Keratinocyte (primary cell): ENCODE data around the gene RNF225.

Experiments
- EZH2 ChIP-seq: IDR thresholded peaks from one replicate; pipeline ENCODE4 v1.6.1; 2012; ENCODE audit warnings: inconsistent platforms, mild to moderate bottlenecking, low read length, moderate library complexity
- TF ChIP-seq, protein P1 (sequence below), 3 experiments: IDR thresholded peaks in 1 of 3; conservative IDR thresholded peaks in 1 of 3; optimal IDR thresholded peaks in 1 of 3; 2 replicates in 2 of 3; 3 replicates in 1 of 3; pipeline versions ENCODE3 to v1.5.1; 2011; ENCODE audit warnings: low read length in 3 of 3, mild to moderate bottlenecking in 3 of 3, moderate library complexity in 2 of 3, control low read depth in 1 of 3, inconsistent platforms in 1 of 3; ENCODE audit not compliant: insufficient read depth in 2 of 3; ENCODE audit errors: extremely low read depth in 1 of 3

DNA sequence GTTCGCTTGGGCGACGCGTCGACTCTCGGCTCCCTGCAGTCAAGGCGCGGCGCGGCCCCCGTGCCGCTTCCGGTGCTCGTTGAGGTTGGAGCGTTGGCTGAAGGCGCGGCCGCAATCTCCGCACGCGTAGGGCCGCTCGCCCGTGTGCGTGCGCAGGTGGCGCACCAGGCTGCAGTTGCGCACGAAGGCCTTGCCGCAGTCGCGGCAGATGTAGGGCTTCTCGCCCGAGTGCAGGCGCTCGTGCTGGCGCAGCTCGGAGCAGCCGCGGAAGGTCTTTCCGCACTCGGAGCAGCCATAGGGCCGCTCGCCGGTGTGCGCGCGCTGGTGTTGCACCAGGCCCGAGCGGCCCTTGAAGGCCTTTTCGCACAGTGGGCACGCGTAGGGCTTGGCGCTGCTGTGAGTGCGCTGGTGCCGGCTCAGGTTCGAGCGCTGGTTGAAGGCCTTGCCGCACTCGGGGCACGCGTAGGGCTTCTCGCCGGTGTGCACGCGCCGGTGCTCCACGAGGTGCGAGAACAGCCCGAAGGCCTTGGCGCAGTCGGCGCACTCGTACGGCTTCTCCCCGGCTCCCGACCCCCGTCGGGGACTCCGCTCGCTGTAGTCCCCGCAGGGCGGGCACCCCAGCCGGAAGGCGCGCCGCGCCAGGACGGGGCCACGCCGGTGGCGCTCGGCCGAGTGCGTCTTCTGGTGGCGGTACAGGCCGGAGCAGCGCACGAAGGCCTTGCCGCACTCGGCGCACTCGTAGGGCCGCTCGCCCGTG is 27.6 kb upstream of the RNF225 start:
- TF ChIP-seq, protein P1, sequence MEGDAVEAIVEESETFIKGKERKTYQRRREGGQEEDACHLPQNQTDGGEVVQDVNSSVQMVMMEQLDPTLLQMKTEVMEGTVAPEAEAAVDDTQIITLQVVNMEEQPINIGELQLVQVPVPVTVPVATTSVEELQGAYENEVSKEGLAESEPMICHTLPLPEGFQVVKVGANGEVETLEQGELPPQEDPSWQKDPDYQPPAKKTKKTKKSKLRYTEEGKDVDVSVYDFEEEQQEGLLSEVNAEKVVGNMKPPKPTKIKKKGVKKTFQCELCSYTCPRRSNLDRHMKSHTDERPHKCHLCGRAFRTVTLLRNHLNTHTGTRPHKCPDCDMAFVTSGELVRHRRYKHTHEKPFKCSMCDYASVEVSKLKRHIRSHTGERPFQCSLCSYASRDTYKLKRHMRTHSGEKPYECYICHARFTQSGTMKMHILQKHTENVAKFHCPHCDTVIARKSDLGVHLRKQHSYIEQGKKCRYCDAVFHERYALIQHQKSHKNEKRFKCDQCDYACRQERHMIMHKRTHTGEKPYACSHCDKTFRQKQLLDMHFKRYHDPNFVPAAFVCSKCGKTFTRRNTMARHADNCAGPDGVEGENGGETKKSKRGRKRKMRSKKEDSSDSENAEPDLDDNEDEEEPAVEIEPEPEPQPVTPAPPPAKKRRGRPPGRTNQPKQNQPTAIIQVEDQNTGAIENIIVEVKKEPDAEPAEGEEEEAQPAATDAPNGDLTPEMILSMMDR (optimal IDR thresholded peaks at IDR 0.05 in 1 of 3, IDR thresholded peaks at IDR 0.05 in 1 of 3, conservative IDR thresholded peaks at IDR 0.05 in 1 of 3; ENCODE audit: extremely low read depth in 1 of 3, insufficient read depth in 2 of 3, low read length in 3 of 3): no peak
- TF ChIP-seq EZH2: no peak
